Mesenchymal stem cell (in vitro differentiated cells and primary cell): ENCODE results near the gene CPNE9.

Experiments
- DNase-seq: peaks from one replicate; pipeline ENCODE4 v3.0.0-alpha.2; 2013
- H2AFZ ChIP-seq: one replicate; pipeline ENCODE4 v1.6.1; 2013; ENCODE audit warnings: low read depth, mild to moderate bottlenecking, control low read depth, inconsistent platforms, low read length, moderate library complexity
- H2AK5ac ChIP-seq: 2 replicates; pipeline ENCODE4 v1.6.1; 2013; ENCODE audit warnings: low read length, moderate library complexity, mild to moderate bottlenecking, inconsistent platforms; ENCODE audit not compliant: severe bottlenecking
- H2BK120ac ChIP-seq: one replicate; pipeline ENCODE4 v1.6.1; 2013; ENCODE audit warnings: low read depth, mild to moderate bottlenecking, inconsistent platforms, low read length, moderate library complexity
- H2BK12ac ChIP-seq, 2 experiments: one replicate each; pipeline ENCODE4 v1.6.1; 2013; ENCODE audit warnings: inconsistent platforms in 2 of 2, low read length in 2 of 2, mild to moderate bottlenecking in 2 of 2, moderate library complexity in 2 of 2, control low read depth in 1 of 2
- H2BK15ac ChIP-seq: one replicate; pipeline ENCODE4 v1.6.1; 2013; ENCODE audit warnings: mild to moderate bottlenecking, low read depth, inconsistent platforms; ENCODE audit not compliant: poor library complexity, severe bottlenecking
- H2BK5ac ChIP-seq: 2 replicates; pipeline ENCODE4 v1.6.1; 2013; ENCODE audit warnings: low read depth, mild to moderate bottlenecking, low read length, control low read depth, inconsistent platforms; ENCODE audit not compliant: poor library complexity, severe bottlenecking
- H3K14ac ChIP-seq, 2 experiments: one replicate each; pipeline ENCODE4 v1.6.1; 2013; ENCODE audit warnings: inconsistent platforms in 2 of 2, low read length in 2 of 2, control low read depth in 1 of 2, mild to moderate bottlenecking in 1 of 2, moderate library complexity in 1 of 2
- H3K18ac ChIP-seq, 2 experiments: one replicate each; pipeline ENCODE4 v1.6.1; 2013; ENCODE audit warnings: inconsistent platforms in 2 of 2, low read length in 2 of 2, control low read depth in 1 of 2, low read depth in 1 of 2, mild to moderate bottlenecking in 1 of 2
- H3K23ac ChIP-seq, 2 experiments: one replicate each; pipeline ENCODE4 v1.6.1; 2013; ENCODE audit warnings: inconsistent platforms in 2 of 2, low read length in 2 of 2, mild to moderate bottlenecking in 2 of 2, moderate library complexity in 2 of 2, control low read depth in 1 of 2
- H3K27ac ChIP-seq: 2 replicates; pipeline ENCODE4 v1.5.1; 2013; ENCODE audit warnings: mild to moderate bottlenecking, moderate library complexity, low read length, control low read depth, inconsistent platforms; ENCODE audit not compliant: poor library complexity, severe bottlenecking
- H3K27me3 ChIP-seq, 2 experiments: 2 replicates each; pipeline versions ENCODE4 v1.6.1 to v1.7.0; 2013; ENCODE audit warnings: low read length in 2 of 2, mild to moderate bottlenecking in 2 of 2, moderate library complexity in 2 of 2, control low read depth in 1 of 2, inconsistent platforms in 1 of 2; ENCODE audit not compliant: control insufficient read depth in 1 of 2, insufficient read depth in 1 of 2
- H3K36me3 ChIP-seq, 2 experiments: 2 replicates each; pipeline versions ENCODE4 v1.6.1 to v1.7.0; 2013; ENCODE audit warnings: low read length in 2 of 2, control low read depth in 1 of 2, inconsistent platforms in 1 of 2, low read depth in 1 of 2, mild to moderate bottlenecking in 1 of 2; ENCODE audit not compliant: insufficient read depth in 2 of 2, control insufficient read depth in 1 of 2
- H3K4ac ChIP-seq, 2 experiments: one replicate each; pipeline ENCODE4 v1.6.1; 2013; ENCODE audit warnings: inconsistent platforms in 2 of 2, low read length in 2 of 2, mild to moderate bottlenecking in 2 of 2, moderate library complexity in 2 of 2, control low read depth in 1 of 2, low read depth in 1 of 2
- H3K4me1 ChIP-seq: 2 replicates; pipeline ENCODE4 v1.6.1; 2013; ENCODE audit warnings: low read depth, low read length, control low read depth; ENCODE audit not compliant: control insufficient read depth, insufficient read depth
- H3K4me2 ChIP-seq: 2 replicates; pipeline ENCODE4 v1.6.1; 2013; ENCODE audit warnings: low read length, mild to moderate bottlenecking, inconsistent platforms; ENCODE audit not compliant: poor library complexity, severe bottlenecking
- H3K4me3 ChIP-seq, 2 experiments: 2 replicates each; pipeline versions ENCODE4 v1.5.1 to v1.7.0; 2013; ENCODE audit warnings: low read length in 2 of 2, mild to moderate bottlenecking in 2 of 2, control low read depth in 1 of 2, low read depth in 1 of 2; ENCODE audit not compliant: insufficient read depth in 1 of 2
- H3K79me1 ChIP-seq: replicated peaks from 2 replicates; pipeline ENCODE4 v1.6.1; 2013; ENCODE audit warnings: mild to moderate bottlenecking, control low read depth, low read length, inconsistent platforms; ENCODE audit not compliant: poor library complexity, severe bottlenecking
- H3K9ac ChIP-seq: 2 replicates; pipeline ENCODE4 v1.7.0; 2013; ENCODE audit warnings: mild to moderate bottlenecking, low read length, moderate library complexity
- H3K9me3 ChIP-seq: 2 replicates; pipeline ENCODE4 v1.7.0; 2013; ENCODE audit warnings: mild to moderate bottlenecking, low read length; ENCODE audit not compliant: control insufficient read depth
- H4K8ac ChIP-seq: one replicate; pipeline ENCODE4 v1.6.1; 2013; ENCODE audit warnings: inconsistent platforms, mild to moderate bottlenecking, low read length, moderate library complexity
- H4K91ac ChIP-seq: one replicate; pipeline ENCODE4 v1.6.1; 2013; ENCODE audit warnings: mild to moderate bottlenecking, low read length, inconsistent platforms
- WGBS: methylation state at CpG from one replicate; pipeline ENCODE4 v1.1.7; 2013; ENCODE audit warnings: mixed read lengths; 5-methylcytosine and 5-hydroxymethylcytosine counted together

Gene CPNE9

GRCh38 chr3:9679476-9680080 lies 24.1 kb upstream of the CPNE9 start:
- Histone ChIP-seq H3K9me3 (no peaks in the 10 kb centered on the region), H2BK12ac (no peak overlapping the region), H3K18ac (no peak overlapping the region), H3K36me3 (peaks cover 74 to 95% of the 10 kb centered on the region in 2 experiments), H3K27me3 (no peaks in the 10 kb centered on the region), H3K4me3 (no peak overlapping the region), H3K23ac (no peak overlapping the region), H4K8ac (no peak overlapping the region), H4K91ac (no peak overlapping the region), H3K9ac (no peak overlapping the region), H2BK120ac (no peak overlapping the region), H3K27ac (no peak overlapping the region), H3K79me1 (peaks cover 4% of the 10 kb centered on the region), H2BK15ac (no peak overlapping the region), H3K14ac (no peak overlapping the region), H3K4ac (no peak overlapping the region), H3K4me1 (no peaks in the 10 kb centered on the region), H2BK5ac (no peak overlapping the region), H2AK5ac (no peak overlapping the region), H3K4me2 (no peak overlapping the region), H2AFZ (no peak overlapping the region)
- 95% methylated on average over 6 of the region's 6 CpGs for WGBS
- DNase-seq: no peak

DNA sequence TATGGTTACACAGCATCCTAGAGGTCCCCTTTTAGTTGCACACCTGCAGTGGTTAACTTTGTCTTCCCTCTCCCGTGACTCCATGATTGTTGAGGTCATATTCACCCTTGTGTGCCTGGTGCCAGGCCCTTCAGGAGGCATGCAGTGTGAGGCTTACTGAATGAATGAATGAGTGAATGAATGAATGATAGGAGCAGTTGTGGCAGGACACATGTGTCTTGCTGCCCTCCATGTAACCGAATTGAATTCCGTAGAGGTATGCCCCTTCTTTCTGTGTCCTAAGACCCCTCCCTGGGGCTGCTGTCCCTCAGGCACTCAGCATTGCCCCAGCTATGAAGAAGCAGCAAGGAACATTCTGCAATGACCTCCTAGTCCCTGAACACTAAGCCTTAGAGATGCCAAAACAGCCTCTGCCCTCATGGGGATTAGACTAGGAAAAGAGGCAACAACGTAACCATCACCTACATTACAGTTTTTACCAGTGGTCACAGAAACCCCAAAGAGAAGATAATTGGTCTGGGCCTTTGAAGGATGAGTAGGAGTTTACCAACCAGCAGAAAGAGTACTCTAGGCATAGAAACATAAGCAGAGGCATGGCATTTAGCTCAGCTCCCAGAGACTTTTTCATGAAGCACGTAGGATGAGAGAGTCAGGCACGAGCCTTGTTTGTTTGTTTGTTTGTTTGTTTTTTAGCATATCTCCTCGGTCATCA lies 22.5 kb upstream of the CPNE9 start:
- no peak for DNase-seq
- no peak overlapping the region for H3K4me3 ChIP-seq
- H2BK12ac ChIP-seq: no peak overlapping the region
- H2BK15ac ChIP-seq: no peak overlapping the region
- no peak overlapping the region for H3K18ac ChIP-seq
- no peak overlapping the region for H4K91ac ChIP-seq
- H2BK120ac ChIP-seq: no peak overlapping the region
- no peak overlapping the region for H4K8ac ChIP-seq
- no peak overlapping the region for H3K9ac ChIP-seq
- H3K14ac ChIP-seq: no peak overlapping the region
- no peak overlapping the region for H3K27ac ChIP-seq
- no peak overlapping the region for H3K23ac ChIP-seq
- peaks cover 3% of the 10 kb centered on the region for H3K79me1 ChIP-seq
- WGBS: 94% methylated on average over 5 of the region's 7 CpGs
- no peak overlapping the region for H2AFZ ChIP-seq
- H2BK5ac ChIP-seq: no peak overlapping the region
- H3K4ac ChIP-seq: no peak overlapping the region
- H3K27me3 ChIP-seq: no peaks in the 10 kb centered on the region
- no peaks in the 10 kb centered on the region for H3K4me1 ChIP-seq
- no peaks in the 10 kb centered on the region for H3K9me3 ChIP-seq
- H3K36me3 ChIP-seq: peaks cover 84 to 97% of the 10 kb centered on the region in 2 experiments
- no peak overlapping the region for H3K4me2 ChIP-seq
- H2AK5ac ChIP-seq: no peak overlapping the region

- Histone ChIP-seq H3K4me3 (no peak overlapping the region), H3K79me1 (peaks cover 3% of the 10 kb centered on the region), H4K91ac (no peak overlapping the region), H4K8ac (no peak overlapping the region), H2BK5ac (no peak overlapping the region), H2BK12ac (no peak overlapping the region), H3K9me3 (no peaks in the 10 kb centered on the region), H2AFZ (no peak overlapping the region), H3K23ac (no peak overlapping the region), H3K9ac (no peak overlapping the region), H3K18ac (no peak overlapping the region), H3K27ac (no peak overlapping the region), H3K4ac (no peak overlapping the region), H3K4me1 (no peaks in the 10 kb centered on the region), H3K27me3 (no peaks in the 10 kb centered on the region), H2BK120ac (no peak overlapping the region), H3K36me3 (peaks cover 87 to 97% of the 10 kb centered on the region in 2 experiments), H2BK15ac (no peak overlapping the region), H3K14ac (no peak overlapping the region), H3K4me2 (no peak overlapping the region), H2AK5ac (no peak overlapping the region)
- 96% methylated on average over 6 of the region's 6 CpGs for WGBS
- DNase-seq: no peak
These were observed 21.9 kb upstream of the CPNE9 start for GRCh38 chr3:9681723-9682081.

- no peak overlapping the region for H3K23ac ChIP-seq
- H3K4me2 ChIP-seq: no peak overlapping the region
- H3K4ac ChIP-seq: no peak overlapping the region
- H2BK5ac ChIP-seq: no peak overlapping the region
- H4K91ac ChIP-seq: no peak overlapping the region
- H4K8ac ChIP-seq: no peak overlapping the region
- no peak overlapping the region for H3K9ac ChIP-seq
- no peak overlapping the region for H2AFZ ChIP-seq
- H3K18ac ChIP-seq: no peak overlapping the region
- H3K14ac ChIP-seq: no peak overlapping the region
- H3K4me1 ChIP-seq: no peaks in the 10 kb centered on the region
- H2AK5ac ChIP-seq: no peak overlapping the region
- DNase-seq: no peak
- H3K79me1 ChIP-seq: peaks cover 3% of the 10 kb centered on the region
- H2BK15ac ChIP-seq: no peak overlapping the region
- no peak overlapping the region for H3K27ac ChIP-seq
- 94% methylated on average over 5 of the region's 6 CpGs for WGBS
- H3K4me3 ChIP-seq: no peak overlapping the region
- peaks cover 87 to 97% of the 10 kb centered on the region in 2 experiments for H3K36me3 ChIP-seq
- H3K9me3 ChIP-seq: no peaks in the 10 kb centered on the region
- H2BK120ac ChIP-seq: no peak overlapping the region
- no peaks in the 10 kb centered on the region for H3K27me3 ChIP-seq
- H2BK12ac ChIP-seq: no peak overlapping the region
These were observed 21.5 kb upstream of the CPNE9 start for GRCh38 chr3:9682096-9682495.
